AG20443 (cell line): ENCODE measurements around the gene ARPP21.
A peak's percentile ranks its signal among the peaks of the same experiment; 100 is the strongest.

ENCODE experiments used
- DNase-seq: peaks from one replicate; pipeline ENCODE4 v3.0.0; 2012; ENCODE audit warnings: low spot score, mixed read lengths

ARPP21 gene

DNA sequence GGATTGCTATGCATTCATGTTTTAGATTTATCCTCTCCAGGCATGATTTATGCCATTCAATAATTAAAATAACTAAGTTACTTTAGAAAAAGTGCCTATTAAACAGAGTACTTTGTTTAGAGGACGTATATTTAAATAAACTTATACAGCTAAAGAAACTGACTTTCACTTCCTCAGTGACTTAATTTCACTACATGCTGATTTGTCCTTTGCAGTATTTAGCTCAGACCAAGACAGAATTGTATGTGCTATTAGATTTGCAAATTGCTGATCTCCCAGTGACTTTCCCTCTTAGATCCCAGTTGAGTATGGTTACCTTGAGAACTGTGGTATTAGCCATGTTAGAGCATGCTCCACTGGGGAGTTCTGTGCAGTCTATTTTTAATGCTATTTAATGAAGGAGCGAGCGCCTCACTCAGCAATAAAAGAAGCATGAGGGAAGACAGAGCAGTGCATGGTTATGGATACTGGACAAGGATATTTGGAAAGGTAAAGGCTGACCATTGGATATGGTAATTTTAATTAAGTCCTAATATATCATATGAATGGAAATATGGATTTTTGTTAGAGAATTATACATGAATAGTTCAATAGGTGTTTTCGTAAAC is 2.7 kb downstream of the ARPP21 start:
- DNase-seq, result no peak

DNA sequence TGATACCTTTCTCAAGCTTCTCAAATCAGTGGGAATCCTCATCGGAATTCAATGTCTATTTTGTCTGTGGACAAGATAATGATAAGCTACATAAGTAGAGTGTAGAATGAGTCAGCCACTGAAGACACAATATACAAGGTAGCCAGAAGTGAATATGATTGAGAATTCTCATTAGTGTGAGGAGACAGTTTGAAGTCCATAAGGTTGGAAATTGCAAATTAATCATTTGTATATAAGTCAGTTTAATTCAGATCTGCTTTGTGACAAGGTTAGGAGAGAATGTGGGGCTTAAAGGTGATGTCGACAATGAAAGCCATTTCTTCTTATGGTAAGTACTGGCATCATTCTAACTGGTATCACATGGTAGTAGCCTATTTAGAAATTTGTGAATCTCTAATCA is 4.2 kb downstream of the ARPP21 start:
- no peak for DNase-seq

- DNase-seq, result no peak
These were observed 5.1 kb downstream of the ARPP21 start for GRCh38 chr3:35644451-35644850.

- DNase-seq, result no peak
These were observed 5.9 kb downstream of the ARPP21 start for GRCh38 chr3:35645189-35645588.

DNA sequence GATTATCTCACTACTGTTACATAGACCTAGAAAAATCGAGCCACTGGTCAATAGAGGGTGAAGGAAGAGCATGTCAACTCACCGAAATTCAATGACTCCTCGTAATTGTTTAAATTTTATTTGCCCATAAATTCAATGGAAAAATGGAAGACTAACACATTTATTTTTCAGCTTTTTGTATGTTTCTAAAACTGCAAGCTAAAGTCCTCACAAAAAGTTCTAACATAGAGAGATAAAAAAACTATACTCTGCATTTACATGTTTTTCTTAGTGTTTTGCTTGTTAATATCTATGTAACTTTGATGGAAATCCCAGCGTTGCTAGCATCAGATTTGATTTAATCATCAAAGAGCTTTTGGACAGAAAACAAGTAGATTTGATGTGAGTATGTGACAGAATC is 6.8 kb downstream of the ARPP21 start:
- DNase-seq, result no peak

DNA sequence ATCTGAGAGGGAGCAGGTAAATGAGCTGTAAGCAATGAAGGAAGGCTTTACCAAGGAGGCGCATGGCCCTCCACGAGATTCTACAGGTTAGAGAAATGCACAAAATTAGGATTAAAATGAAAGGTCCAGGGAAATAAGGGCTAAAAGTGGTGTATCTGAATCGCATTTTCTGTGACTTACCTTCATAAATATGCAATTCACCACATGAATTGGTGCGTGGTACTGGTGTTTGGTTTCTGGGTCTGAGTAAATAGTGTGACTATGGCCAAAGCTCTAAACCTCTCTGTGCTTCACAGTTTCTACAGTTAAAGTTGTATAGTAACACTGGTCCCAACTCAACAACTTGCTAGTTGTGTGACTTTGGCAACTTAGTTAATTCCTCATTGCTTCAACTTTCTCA is 8.1 kb downstream of the ARPP21 start:
- no peak for DNase-seq

DNA sequence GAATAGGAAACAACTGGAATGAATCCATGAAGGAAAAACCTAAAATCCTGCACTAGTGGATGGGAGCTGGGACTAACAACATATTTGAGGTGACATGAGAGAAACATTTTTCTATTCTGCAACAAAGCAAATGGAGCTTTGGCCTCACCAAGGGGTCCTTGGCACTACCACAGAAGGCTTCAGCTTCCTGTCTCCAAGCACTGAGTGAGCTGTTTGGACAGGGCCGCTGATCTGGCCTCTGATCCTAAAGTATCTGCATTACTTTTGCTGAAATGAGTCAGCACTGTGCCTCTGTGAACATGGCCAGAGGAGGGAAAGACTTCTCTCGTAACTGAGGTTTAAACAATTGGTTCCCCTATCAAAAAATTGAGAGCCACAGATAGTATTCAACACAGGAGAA is 9.0 kb downstream of the ARPP21 start:
- no peak for DNase-seq

- no peak for DNase-seq
These were observed 10.1 kb downstream of the ARPP21 start for GRCh38 chr3:35649405-35649804.

DNA sequence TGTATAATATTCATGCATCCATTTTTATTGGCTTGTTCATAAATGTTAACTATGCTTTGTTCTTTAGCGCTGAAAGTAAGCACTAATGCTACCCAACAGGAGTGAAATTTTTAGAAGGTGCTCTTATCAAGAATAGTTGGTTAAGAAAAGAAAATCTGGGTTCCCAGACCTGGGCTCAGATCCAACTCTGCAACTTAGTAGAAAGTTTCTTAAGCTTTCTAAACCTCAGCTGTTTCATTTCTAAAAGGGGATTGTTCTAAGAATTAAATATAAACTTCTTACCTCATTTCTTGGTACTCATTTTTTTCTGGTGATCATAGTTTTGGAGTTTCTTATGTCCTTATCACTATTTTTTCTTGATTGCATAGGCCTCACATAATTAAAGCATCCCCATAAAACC is 12.1 kb downstream of the ARPP21 start:
- DNase-seq, result no peak

GRCh38 chr3:35651851-35652250 is 12.5 kb downstream of the ARPP21 start:
- no peak for DNase-seq

DNA sequence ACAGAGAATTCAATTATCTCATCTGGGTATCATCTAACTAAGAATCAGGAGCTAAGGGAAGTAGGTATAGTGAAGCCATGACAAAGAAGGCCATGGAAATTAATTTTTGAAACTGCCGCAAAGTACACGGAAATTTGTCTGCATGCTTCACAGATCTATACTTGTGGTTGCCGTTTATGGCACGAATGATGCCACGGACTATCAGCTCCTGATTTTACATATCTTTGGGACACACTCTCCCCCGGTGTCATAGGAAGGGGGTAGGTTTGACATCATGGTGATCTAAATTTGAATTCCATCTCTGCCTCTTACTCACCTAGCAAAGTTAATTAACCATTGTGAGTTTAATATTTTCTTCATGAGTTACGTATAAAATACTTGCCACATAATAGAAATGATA is 14.0 kb downstream of the ARPP21 start:
- DNase-seq, result no peak

DNA sequence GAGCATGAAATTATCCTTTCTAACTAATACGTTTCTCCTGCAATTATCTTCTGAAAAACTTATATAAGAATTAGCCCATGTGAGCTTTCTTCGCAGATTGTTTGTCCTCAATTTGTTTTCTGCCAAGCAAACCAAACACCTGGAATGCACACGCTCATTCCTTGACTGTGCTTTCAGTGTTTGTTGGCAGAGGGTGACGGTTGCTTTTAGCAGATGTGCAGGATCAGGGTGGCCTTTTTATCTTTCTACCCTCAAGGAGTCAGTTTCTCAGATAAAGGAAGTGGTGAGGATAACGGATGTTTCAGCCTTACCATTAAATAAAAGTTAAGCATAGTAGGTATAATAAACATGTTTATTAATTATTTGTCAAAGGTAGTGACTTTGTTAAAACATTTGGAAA is 15.2 kb downstream of the ARPP21 start:
- no peak for DNase-seq

- DNase-seq, result no peak
These were observed 19.4 kb downstream of the ARPP21 start for GRCh38 chr3:35658686-35659085.

DNA sequence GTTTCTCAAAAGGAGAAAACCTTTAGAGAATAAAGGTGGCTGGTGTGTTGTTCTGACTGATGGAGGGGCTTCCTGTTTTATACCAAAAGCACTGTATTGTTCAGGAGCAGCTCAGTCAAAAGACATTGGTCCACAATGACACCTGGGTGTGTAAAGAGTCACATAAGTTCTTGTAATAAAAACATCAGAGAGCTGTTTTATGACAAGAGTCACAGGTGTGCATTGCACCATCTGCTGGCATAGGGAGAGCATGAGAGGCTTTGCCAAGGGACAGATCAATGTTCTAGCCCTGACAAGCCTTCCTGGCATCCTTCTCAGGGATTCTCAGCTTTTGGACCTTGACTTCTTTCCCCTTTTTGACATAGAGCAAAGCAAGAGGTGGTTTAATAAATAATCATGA is 20.4 kb downstream of the ARPP21 start:
- DNase-seq, result no peak

DNA sequence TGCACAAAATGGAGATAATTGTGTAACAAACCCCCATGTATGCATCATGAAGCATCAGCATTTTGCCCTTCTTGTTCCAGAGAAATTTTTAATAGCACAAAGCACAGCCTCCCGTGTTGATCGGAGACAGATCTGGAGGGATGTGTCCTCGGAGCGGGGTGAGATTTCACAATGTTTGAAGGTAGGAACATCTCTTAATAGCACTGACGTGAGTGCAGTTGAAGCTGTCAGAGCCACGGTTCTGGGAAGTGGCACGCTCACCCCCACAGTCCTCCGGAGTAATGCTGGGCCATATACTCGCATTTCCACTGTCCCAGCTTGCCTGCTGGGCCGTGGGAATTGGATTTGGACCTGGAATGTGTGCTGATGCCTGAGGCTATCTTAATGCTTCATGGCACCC is 24.1 kb downstream of the ARPP21 start:
- no peak for DNase-seq

DNA sequence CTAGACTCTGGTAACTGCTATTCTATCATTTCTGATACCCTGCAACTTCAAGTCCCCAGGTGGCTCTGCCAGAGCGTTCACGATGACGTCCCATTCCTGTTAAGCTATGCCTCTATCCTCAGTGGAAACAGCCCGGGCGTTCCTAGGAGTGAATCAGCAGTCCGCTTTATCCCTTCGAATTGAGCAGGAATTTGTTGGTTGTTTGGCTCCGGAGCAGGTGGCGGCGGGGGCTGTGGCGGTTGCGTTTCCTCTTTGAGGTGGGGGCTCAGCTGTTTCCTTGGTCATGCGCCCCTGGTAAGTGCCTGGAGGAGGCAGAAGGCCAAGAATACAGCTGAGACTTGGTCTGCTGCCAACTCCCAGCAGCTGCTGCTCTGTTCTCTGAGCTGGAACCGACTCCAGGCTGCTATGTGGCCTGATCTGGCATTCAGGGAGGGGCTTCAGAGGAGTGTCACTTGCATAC is 25.2 kb downstream of the ARPP21 start:
- DNase-seq, result peak; percentile 9

DNA sequence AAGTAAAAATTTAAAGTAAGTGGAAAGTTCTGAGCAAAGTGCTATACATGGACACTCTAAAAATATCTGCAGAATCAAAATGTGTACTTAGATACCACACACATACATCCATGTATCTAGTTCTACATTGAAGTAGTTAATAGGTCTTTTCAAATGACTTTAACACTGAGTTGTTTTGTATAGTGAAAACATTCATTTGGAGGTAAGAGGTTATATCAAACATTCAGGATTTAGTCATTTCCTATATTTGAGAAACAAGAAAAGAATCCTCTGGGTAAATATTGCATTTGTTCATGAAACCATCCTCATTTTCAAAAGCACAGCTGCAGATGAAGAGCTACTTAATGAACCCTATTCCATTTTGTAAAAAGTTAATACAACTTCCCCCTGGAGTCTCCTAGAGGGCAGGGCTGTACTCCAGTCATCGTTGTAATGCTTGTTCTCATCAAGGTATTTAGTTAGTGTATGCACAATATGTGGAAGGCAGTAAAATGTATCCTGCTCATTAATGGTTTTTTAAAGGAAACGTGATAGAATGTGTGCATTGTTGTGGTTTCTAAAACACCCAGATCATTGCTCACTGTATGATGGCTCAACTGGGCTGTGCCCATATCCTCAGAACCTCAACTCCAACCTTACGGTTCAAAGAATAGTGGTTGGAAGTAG is 26.2 kb downstream of the ARPP21 start:
- no peak for DNase-seq

DNA sequence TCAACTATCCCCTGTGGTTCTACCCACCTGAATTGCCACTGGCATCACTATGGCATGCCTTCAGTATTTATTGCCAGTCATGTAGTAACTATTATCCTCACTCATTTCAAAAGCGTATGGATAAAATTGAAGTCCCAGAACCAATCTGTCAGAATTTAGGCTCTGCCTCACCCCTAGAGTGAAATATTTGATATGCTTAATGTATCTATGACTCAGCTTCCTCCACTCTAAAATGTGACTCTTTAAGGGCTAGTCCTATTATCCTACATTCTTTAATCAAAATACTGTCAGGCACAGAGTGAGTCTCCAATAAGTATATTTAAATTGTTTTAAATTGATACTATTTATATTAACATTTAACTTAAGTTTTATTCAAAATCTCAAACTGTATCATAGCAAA is 27.6 kb downstream of the ARPP21 start:
- DNase-seq, result no peak

DNA sequence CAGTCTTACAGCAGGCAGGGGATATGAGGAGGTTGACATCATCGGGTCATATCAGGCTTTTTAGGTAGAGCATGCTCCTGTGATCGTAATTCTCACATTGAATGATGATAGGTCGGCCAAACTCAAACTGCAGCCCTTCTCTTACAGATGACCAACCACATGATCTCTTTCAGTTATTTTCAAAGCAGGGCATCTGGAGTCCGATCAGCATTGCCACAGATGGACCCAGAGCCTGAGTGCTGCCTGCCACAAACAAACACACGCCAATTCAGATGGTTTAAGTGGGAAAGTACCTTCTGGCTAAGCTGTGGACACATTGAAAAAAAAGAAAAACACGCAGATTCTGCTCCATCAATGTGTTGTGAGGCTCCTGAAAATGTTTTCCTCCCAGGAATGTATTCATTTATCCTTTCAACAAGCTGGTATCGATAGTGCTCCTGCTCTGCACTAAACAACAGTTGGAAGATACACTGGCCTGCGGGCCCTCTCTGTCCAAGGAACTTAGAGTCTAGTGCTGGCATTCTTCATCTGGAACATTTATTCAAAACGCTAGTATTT is 31.2 kb downstream of the ARPP21 start:
- DNase-seq, result no peak

- DNase-seq, result no peak
These were observed 32.2 kb downstream of the ARPP21 start for GRCh38 chr3:35671483-35671882.

DNA sequence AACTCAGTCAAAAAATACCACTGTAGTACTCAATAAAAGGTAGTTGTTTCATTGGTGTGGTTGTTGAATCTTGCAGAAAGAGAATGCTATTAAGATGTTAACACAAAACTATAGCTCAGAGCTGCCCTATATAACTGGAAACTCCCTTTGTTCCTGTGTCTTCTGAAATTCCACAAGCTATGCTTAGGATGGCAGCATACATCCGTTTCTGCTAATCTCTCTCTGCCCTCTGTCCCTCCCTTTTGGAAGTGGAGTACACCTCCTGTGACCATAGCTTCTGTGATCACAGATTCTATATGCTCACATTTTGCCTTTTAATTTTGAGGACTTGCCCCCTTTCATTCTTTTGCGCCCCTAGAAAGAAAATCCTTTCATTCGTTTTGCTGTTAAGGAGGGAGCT is 33.7 kb downstream of the ARPP21 start:
- DNase-seq, result no peak

- no peak for DNase-seq
These were observed 35.3 kb downstream of the ARPP21 start for GRCh38 chr3:35674451-35675109.

GRCh38 chr3:35675206-35675605 is 35.9 kb downstream of the ARPP21 start:
- DNase-seq, result no peak
